HepG2 (cell line): Measurements from ENCODE around the gene WAS. TPM values are rescaled to one million over a fixed set of nuclear protein-coding genes. Genes with fewer than 3 reads are reported as not detected.

ENCODE experiments used
- ARID5B ChIP-seq: IDR thresholded peaks from 2 replicates; pipeline ENCODE4 v1.4.0; 2020; ENCODE audit warnings: mild to moderate bottlenecking, missing genetic modification reagents
- FOSL2 ChIP-seq: sonication (generic); formaldehyde crosslinking; IDR thresholded peaks from 2 replicates; pipeline ENCODE4 v1.4.0; 2020; ENCODE audit warnings: missing genetic modification reagents
- HDAC2 ChIP-seq: sonication (generic); formaldehyde crosslinking; IDR thresholded peaks from 2 replicates; pipeline ENCODE4 v1.4.0; 2020; ENCODE audit warnings: missing genetic modification reagents
- HNF4A ChIP-seq: sonication (generic); formaldehyde crosslinking; IDR thresholded peaks from 2 replicates; pipeline ENCODE4 v1.4.0; 2020; ENCODE audit warnings: missing genetic modification reagents
- IRF2 ChIP-seq: IDR thresholded peaks from 2 replicates; pipeline ENCODE4 v1.6.1; 2018; ENCODE audit warnings: missing genetic modification reagents, missing compliant biosample characterization
- KDM2A ChIP-seq: sonication (generic); formaldehyde crosslinking; IDR thresholded peaks from 2 replicates; pipeline ENCODE4 v1.4.0; 2020; ENCODE audit warnings: low read depth, missing genetic modification reagents, borderline replicate concordance
- NR2C2 ChIP-seq: sonication (generic); formaldehyde crosslinking; IDR thresholded peaks from 2 replicates; pipeline ENCODE4 v1.4.0; 2020; ENCODE audit warnings: missing genetic modification reagents, mild to moderate bottlenecking, moderate library complexity, borderline replicate concordance
- PHF21A ChIP-seq: sonication (generic); formaldehyde crosslinking; IDR thresholded peaks from 2 replicates; pipeline ENCODE4 v1.5.0; 2020; ENCODE audit warnings: mild to moderate bottlenecking, missing genetic modification reagents
- POLR2G ChIP-seq: fragments of 200-400 bp; formaldehyde crosslinking; IDR thresholded peaks from 2 replicates; pipeline ENCODE4 v1.6.1; 2018; ENCODE audit warnings: mild to moderate bottlenecking, low read depth, low read length, moderate library complexity
- RERE ChIP-seq: IDR thresholded peaks from 2 replicates; pipeline ENCODE4 v1.6.1; 2016; ENCODE audit warnings: low read depth, missing genetic modification reagents, missing compliant biosample characterization
- SAP130 ChIP-seq: IDR thresholded peaks from 2 replicates; pipeline ENCODE4 v1.6.1; 2016; ENCODE audit warnings: low read depth
- SSRP1 ChIP-seq: IDR thresholded peaks from 2 replicates; pipeline ENCODE4 v1.6.1; 2016; ENCODE audit warnings: control low read depth
- ZFP36 ChIP-seq: fragments of 150-350 bp; IDR thresholded peaks from 2 replicates; pipeline ENCODE4 v1.6.1; 2018; ENCODE audit warnings: borderline replicate concordance, low read length, low read depth; ENCODE audit not compliant: partially characterized antibody
- ZNF331 ChIP-seq: sonication (generic); formaldehyde crosslinking; IDR thresholded peaks from 2 replicates; pipeline ENCODE4 v1.4.0; 2020; ENCODE audit warnings: missing genetic modification reagents
- ZNF354B ChIP-seq: sonication (generic); formaldehyde crosslinking; IDR thresholded peaks from 2 replicates; pipeline ENCODE4 v1.8.0; 2022; ENCODE audit warnings: mild to moderate bottlenecking, missing genetic modification reagents
- ZNF670 ChIP-seq: sonication (generic); formaldehyde crosslinking; IDR thresholded peaks from 2 replicates; pipeline ENCODE4 v1.8.0; 2022; ENCODE audit warnings: mild to moderate bottlenecking, missing genetic modification reagents, borderline replicate concordance
- ZNF724P ChIP-seq: sonication (generic); formaldehyde crosslinking; IDR thresholded peaks from 2 replicates; pipeline ENCODE4 v1.8.0; 2022; ENCODE audit warnings: missing genetic modification reagents, borderline replicate concordance
- polyA plus RNA-seq, 8 experiments: library from polyadenylated mRNA; depleted of rRNA in 3 of 8; stranded (reverse) in 7 of 8; unstranded in 1 of 8; fragments of >200 nt; fragmentation: Illumina TruSeq in 4 of 8; extraction: Trizol in 4 of 8; gene quantifications; 2 replicates each; pipeline versions ENCODE4 v1.2.1 to v1.2.3, GENCODE V29; 2011 to 2016; ENCODE audit warnings: low read depth in 4 of 8, missing spikeins in 1 of 8, mixed read lengths in 1 of 8; ENCODE audit not compliant: insufficient read depth in 1 of 8
- total RNA-seq, 5 experiments: library from RNA; depleted of rRNA; stranded (reverse); fragments of >200 nt; fragmentation: Illumina TruSeq; extraction: Trizol; gene quantifications; 2 replicates each; pipeline ENCODE4 v1.2.3, GENCODE V29; 2016; ENCODE audit warnings: low read depth in 1 of 5
- TF ChIP-seq, protein P1 (sequence below): sonication (generic); formaldehyde crosslinking; conservative IDR thresholded peaks from 2 replicates; pipeline ENCODE4 v1.4.0; 2020; ENCODE audit warnings: mild to moderate bottlenecking, missing genetic modification reagents, moderate library complexity

WAS gene
- total and polyA plus RNA-seq, 2 of the 13 experiments (the other 11 are each of a cell fraction or from before 2014, with no cell fraction given): 0.11 TPM; not detected in 1

GRCh38 chrX:48677516-48677915 is 6.1 kb upstream of the WAS start (continued):
- TF ChIP-seq ARID5B: peak; percentile 67
- TF ChIP-seq KDM2A (CRISPR knock-in tag): peak; percentile 40; the same call in 1 of the 2 replicates
- TF ChIP-seq FOSL2 (CRISPR knock-in tag): peak; percentile 56
- TF ChIP-seq ZFP36: no peak
- 0 out of 2 replicates have a peak, but pooled peaks have one; percentile 22 for TF ChIP-seq ZNF724P (CRISPR knock-in tag)
- TF ChIP-seq ZNF331 (CRISPR knock-in tag): 0 out of 2 replicates have a peak, but pooled peaks have one; percentile 9
- peak; percentile 94 for TF ChIP-seq HNF4A (CRISPR knock-in tag)
- 0 out of 2 replicates have a peak, but pooled peaks have one; percentile 48 for TF ChIP-seq IRF2 (CRISPR knock-in tag)
- TF ChIP-seq ZNF354B (CRISPR knock-in tag): no peak
- TF ChIP-seq POLR2G: 0 out of 2 replicates have a peak, but pooled peaks have one; percentile 17
- peak; percentile 64; the same call in 1 of the 2 replicates for TF ChIP-seq ZNF670
- TF ChIP-seq RERE (CRISPR knock-in tag): no peak
- TF ChIP-seq SAP130 (CRISPR knock-in tag): peak; percentile 73
- peak; percentile 61 for TF ChIP-seq HDAC2 (CRISPR knock-in tag)
- TF ChIP-seq, protein P1, sequence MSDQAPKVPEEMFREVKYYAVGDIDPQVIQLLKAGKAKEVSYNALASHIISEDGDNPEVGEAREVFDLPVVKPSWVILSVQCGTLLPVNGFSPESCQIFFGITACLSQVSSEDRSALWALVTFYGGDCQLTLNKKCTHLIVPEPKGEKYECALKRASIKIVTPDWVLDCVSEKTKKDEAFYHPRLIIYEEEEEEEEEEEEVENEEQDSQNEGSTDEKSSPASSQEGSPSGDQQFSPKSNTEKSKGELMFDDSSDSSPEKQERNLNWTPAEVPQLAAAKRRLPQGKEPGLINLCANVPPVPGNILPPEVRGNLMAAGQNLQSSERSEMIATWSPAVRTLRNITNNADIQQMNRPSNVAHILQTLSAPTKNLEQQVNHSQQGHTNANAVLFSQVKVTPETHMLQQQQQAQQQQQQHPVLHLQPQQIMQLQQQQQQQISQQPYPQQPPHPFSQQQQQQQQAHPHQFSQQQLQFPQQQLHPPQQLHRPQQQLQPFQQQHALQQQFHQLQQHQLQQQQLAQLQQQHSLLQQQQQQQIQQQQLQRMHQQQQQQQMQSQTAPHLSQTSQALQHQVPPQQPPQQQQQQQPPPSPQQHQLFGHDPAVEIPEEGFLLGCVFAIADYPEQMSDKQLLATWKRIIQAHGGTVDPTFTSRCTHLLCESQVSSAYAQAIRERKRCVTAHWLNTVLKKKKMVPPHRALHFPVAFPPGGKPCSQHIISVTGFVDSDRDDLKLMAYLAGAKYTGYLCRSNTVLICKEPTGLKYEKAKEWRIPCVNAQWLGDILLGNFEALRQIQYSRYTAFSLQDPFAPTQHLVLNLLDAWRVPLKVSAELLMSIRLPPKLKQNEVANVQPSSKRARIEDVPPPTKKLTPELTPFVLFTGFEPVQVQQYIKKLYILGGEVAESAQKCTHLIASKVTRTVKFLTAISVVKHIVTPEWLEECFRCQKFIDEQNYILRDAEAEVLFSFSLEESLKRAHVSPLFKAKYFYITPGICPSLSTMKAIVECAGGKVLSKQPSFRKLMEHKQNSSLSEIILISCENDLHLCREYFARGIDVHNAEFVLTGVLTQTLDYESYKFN: peak; percentile 85
- TF ChIP-seq SSRP1 (CRISPR knock-in tag): no peak
- peak; percentile 74 for TF ChIP-seq NR2C2
- TF ChIP-seq PHF21A (CRISPR knock-in tag): peak; percentile 65; the same call in 1 of the 2 replicates
